Measurements from ENCODE around the gene FANK1. TPM values are rescaled to one million over a fixed set of nuclear protein-coding genes. Genes with fewer than 3 reads are reported as not detected.

The FANK1 gene
- total RNA-seq, 1 donor from 2014 or later = 3.3 TPM

GRCh38 chr10:125850766-125851731 is 45.3 kb upstream of the FANK1 start:
- no peak for TF ChIP-seq CTCF (IDR thresholded peaks at IDR 0.05)
- H3K4me1 Mint-ChIP-seq (ENCODE audit: low read depth) = no peaks in the 10 kb centered on the region
- H3K27ac Mint-ChIP-seq (ENCODE audit: unreplicated experiment) = no peak overlapping the region
- no peak overlapping the region for H3K4me3 Mint-ChIP-seq (ENCODE audit: unreplicated experiment)
- no peaks in the 10 kb centered on the region for H3K27me3 Mint-ChIP-seq (ENCODE audit: low read depth)
- H3K9me3 Mint-ChIP-seq (ENCODE audit: low read depth) = no peaks in the 10 kb centered on the region
- H3K36me3 Mint-ChIP-seq (ENCODE audit: low read depth) = peaks cover 26% of the 10 kb centered on the region
- no peak for DNase-seq (ENCODE audit: low spot score)

- Mint-ChIP-seq H3K9me3 (ENCODE audit: low read depth) (no peaks in the 10 kb centered on the region), H3K4me3 (ENCODE audit: unreplicated experiment) (no peak overlapping the region), H3K4me1 (ENCODE audit: low read depth) (no peaks in the 10 kb centered on the region), H3K27me3 (ENCODE audit: low read depth) (no peaks in the 10 kb centered on the region), H3K36me3 (ENCODE audit: low read depth) (peaks cover 26% of the 10 kb centered on the region), H3K27ac (ENCODE audit: unreplicated experiment) (no peak overlapping the region)
- TF ChIP-seq CTCF (IDR thresholded peaks at IDR 0.05) = no peak
- no peak for DNase-seq (ENCODE audit: low spot score)
Measured at GRCh38 chr10:125852487-125852886, 43.9 kb upstream of the FANK1 start.

GRCh38 chr10:125857185-125857760 is 39.1 kb upstream of the FANK1 start:
- H3K36me3 Mint-ChIP-seq (ENCODE audit: low read depth) = peaks cover 13% of the 10 kb centered on the region
- no peak overlapping the region for H3K27ac Mint-ChIP-seq (ENCODE audit: unreplicated experiment)
- H3K4me1 Mint-ChIP-seq (ENCODE audit: low read depth) = no peaks in the 10 kb centered on the region
- no peak for DNase-seq (ENCODE audit: low spot score)
- no peak overlapping the region for H3K4me3 Mint-ChIP-seq (ENCODE audit: unreplicated experiment)
- H3K9me3 Mint-ChIP-seq (ENCODE audit: low read depth) = no peaks in the 10 kb centered on the region
- no peaks in the 10 kb centered on the region for H3K27me3 Mint-ChIP-seq (ENCODE audit: low read depth)
- TF ChIP-seq CTCF (IDR thresholded peaks at IDR 0.05) = no peak

GRCh38 chr10:125859128-125859817 is 37.1 kb upstream of the FANK1 start:
- H3K27ac Mint-ChIP-seq (ENCODE audit: unreplicated experiment) = no peak overlapping the region
- H3K27me3 Mint-ChIP-seq (ENCODE audit: low read depth) = no peaks in the 10 kb centered on the region
- no peaks in the 10 kb centered on the region for H3K9me3 Mint-ChIP-seq (ENCODE audit: low read depth)
- H3K36me3 Mint-ChIP-seq (ENCODE audit: low read depth) = peaks cover 4% of the 10 kb centered on the region
- DNase-seq (ENCODE audit: low spot score) = no peak
- no peaks in the 10 kb centered on the region for H3K4me1 Mint-ChIP-seq (ENCODE audit: low read depth)
- H3K4me3 Mint-ChIP-seq (ENCODE audit: unreplicated experiment) = no peak overlapping the region
- TF ChIP-seq CTCF (IDR thresholded peaks at IDR 0.05) = no peak

GRCh38 chr10:125865120-125865519 is 31.2 kb upstream of the FANK1 start:
- no peak overlapping the region for H3K4me3 Mint-ChIP-seq (ENCODE audit: unreplicated experiment)
- no peak overlapping the region for H3K27ac Mint-ChIP-seq (ENCODE audit: unreplicated experiment)
- no peaks in the 10 kb centered on the region for H3K27me3 Mint-ChIP-seq (ENCODE audit: low read depth)
- TF ChIP-seq CTCF (IDR thresholded peaks at IDR 0.05) = no peak
- peaks cover 9% of the 10 kb centered on the region for H3K36me3 Mint-ChIP-seq (ENCODE audit: low read depth)
- DNase-seq (ENCODE audit: low spot score) = no peak
- H3K9me3 Mint-ChIP-seq (ENCODE audit: low read depth) = no peaks in the 10 kb centered on the region
- H3K4me1 Mint-ChIP-seq (ENCODE audit: low read depth) = no peaks in the 10 kb centered on the region

Measured in chondrocyte (in vitro differentiated cells).